ENCODE measurements around the gene UBA3. TPM values are rescaled to one million over a fixed set of nuclear protein-coding genes. Genes with fewer than 3 reads are reported as not detected.
A peak's percentile ranks its signal among the peaks of the same experiment; 100 is the strongest.

The UBA3 gene
- total and polyA plus RNA-seq, 2 of the 13 experiments (the other 11 are each of a cell fraction or from before 2014, with no cell fraction given) = 40.7 to 49.0 TPM

DNA sequence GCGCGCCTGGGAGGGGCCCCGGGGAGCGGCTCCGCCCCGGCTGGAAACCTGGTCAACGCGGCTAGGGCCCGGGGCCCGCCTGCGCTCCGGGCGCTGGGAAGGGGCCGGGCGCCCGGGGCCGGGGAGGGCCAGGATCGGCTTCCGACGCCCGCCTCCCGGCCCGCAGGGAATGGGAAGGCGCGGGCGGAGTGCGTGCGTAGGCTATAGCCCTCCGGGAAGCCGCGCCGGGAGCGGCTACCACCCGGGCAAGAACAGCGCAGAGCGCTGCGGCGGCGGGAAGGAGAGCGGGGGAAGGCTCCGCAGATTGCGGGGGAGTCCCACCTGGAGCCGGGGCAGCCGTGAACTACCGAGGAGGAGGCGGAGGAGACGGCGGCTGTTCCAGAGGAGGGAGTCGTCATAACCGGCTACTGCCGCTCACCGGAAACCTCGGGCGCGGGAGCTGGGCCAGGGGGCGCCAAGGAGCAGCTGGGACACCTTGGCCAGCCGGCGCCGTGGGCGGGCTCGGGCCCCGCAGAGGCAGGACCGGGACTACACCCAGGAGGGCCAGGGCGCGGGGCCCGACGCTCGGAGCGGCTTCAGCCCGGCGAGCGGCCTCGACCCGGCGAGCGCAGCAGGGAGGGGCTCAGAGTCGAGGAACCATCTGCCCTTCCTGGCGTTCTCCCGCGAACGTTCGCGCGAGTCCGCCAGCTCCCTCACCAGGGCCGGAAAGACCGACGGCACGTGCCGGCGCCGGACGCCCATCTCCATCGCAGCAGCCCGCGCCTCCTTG is 66.7 kb downstream of the UBA3 start, which contains the start of gene EOGT (continued):
- TF ChIP-seq, protein P1, sequence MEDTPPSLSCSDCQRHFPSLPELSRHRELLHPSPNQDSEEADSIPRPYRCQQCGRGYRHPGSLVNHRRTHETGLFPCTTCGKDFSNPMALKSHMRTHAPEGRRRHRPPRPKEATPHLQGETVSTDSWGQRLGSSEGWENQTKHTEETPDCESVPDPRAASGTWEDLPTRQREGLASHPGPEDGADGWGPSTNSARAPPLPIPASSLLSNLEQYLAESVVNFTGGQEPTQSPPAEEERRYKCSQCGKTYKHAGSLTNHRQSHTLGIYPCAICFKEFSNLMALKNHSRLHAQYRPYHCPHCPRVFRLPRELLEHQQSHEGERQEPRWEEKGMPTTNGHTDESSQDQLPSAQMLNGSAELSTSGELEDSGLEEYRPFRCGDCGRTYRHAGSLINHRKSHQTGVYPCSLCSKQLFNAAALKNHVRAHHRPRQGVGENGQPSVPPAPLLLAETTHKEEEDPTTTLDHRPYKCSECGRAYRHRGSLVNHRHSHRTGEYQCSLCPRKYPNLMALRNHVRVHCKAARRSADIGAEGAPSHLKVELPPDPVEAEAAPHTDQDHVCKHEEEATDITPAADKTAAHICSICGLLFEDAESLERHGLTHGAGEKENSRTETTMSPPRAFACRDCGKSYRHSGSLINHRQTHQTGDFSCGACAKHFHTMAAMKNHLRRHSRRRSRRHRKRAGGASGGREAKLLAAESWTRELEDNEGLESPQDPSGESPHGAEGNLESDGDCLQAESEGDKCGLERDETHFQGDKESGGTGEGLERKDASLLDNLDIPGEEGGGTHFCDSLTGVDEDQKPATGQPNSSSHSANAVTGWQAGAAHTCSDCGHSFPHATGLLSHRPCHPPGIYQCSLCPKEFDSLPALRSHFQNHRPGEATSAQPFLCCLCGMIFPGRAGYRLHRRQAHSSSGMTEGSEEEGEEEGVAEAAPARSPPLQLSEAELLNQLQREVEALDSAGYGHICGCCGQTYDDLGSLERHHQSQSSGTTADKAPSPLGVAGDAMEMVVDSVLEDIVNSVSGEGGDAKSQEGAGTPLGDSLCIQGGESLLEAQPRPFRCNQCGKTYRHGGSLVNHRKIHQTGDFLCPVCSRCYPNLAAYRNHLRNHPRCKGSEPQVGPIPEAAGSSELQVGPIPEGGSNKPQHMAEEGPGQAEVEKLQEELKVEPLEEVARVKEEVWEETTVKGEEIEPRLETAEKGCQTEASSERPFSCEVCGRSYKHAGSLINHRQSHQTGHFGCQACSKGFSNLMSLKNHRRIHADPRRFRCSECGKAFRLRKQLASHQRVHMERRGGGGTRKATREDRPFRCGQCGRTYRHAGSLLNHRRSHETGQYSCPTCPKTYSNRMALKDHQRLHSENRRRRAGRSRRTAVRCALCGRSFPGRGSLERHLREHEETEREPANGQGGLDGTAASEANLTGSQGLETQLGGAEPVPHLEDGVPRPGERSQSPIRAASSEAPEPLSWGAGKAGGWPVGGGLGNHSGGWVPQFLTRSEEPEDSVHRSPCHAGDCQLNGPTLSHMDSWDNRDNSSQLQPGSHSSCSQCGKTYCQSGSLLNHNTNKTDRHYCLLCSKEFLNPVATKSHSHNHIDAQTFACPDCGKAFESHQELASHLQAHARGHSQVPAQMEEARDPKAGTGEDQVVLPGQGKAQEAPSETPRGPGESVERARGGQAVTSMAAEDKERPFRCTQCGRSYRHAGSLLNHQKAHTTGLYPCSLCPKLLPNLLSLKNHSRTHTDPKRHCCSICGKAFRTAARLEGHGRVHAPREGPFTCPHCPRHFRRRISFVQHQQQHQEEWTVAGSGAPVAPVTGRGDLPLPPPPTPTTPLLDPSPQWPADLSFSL (CRISPR knock-in tag; IDR thresholded peaks at IDR 0.05) = no peak; the same call in 1 of the 2 replicates
- TF ChIP-seq ZNF501 (CRISPR knock-in tag; IDR thresholded peaks at IDR 0.05) (peak; percentile 69), ZNF234 (CRISPR knock-in tag; conservative IDR thresholded peaks at IDR 0.05) (peak; percentile 81; the same call in 1 of the 2 replicates), HOXA7 (CRISPR knock-in tag; IDR thresholded peaks at IDR 0.05) (no peak), ZNF24 (IDR thresholded peaks at IDR 0.05) (no peak), NFIC (IDR thresholded peaks at IDR 0.05; ENCODE audit: low read length) (no peak), ELF3 (CRISPR knock-in tag; IDR thresholded peaks at IDR 0.05) (peak; percentile 46; the same call in 1 of the 2 replicates), SP2 (CRISPR knock-in tag; IDR thresholded peaks at IDR 0.05) (peak; percentile 47), SYNCRIP (IDR thresholded peaks at IDR 0.05; ENCODE audit: insufficient read depth, low read depth, low read length) (no peak)
- TF ChIP-seq, protein P2, sequence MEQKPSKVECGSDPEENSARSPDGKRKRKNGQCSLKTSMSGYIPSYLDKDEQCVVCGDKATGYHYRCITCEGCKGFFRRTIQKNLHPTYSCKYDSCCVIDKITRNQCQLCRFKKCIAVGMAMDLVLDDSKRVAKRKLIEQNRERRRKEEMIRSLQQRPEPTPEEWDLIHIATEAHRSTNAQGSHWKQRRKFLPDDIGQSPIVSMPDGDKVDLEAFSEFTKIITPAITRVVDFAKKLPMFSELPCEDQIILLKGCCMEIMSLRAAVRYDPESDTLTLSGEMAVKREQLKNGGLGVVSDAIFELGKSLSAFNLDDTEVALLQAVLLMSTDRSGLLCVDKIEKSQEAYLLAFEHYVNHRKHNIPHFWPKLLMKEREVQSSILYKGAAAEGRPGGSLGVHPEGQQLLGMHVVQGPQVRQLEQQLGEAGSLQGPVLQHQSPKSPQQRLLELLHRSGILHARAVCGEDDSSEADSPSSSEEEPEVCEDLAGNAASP (CRISPR knock-in tag; IDR thresholded peaks at IDR 0.05; ENCODE audit: borderline replicate concordance) = no peak
- TF ChIP-seq, protein P3, sequence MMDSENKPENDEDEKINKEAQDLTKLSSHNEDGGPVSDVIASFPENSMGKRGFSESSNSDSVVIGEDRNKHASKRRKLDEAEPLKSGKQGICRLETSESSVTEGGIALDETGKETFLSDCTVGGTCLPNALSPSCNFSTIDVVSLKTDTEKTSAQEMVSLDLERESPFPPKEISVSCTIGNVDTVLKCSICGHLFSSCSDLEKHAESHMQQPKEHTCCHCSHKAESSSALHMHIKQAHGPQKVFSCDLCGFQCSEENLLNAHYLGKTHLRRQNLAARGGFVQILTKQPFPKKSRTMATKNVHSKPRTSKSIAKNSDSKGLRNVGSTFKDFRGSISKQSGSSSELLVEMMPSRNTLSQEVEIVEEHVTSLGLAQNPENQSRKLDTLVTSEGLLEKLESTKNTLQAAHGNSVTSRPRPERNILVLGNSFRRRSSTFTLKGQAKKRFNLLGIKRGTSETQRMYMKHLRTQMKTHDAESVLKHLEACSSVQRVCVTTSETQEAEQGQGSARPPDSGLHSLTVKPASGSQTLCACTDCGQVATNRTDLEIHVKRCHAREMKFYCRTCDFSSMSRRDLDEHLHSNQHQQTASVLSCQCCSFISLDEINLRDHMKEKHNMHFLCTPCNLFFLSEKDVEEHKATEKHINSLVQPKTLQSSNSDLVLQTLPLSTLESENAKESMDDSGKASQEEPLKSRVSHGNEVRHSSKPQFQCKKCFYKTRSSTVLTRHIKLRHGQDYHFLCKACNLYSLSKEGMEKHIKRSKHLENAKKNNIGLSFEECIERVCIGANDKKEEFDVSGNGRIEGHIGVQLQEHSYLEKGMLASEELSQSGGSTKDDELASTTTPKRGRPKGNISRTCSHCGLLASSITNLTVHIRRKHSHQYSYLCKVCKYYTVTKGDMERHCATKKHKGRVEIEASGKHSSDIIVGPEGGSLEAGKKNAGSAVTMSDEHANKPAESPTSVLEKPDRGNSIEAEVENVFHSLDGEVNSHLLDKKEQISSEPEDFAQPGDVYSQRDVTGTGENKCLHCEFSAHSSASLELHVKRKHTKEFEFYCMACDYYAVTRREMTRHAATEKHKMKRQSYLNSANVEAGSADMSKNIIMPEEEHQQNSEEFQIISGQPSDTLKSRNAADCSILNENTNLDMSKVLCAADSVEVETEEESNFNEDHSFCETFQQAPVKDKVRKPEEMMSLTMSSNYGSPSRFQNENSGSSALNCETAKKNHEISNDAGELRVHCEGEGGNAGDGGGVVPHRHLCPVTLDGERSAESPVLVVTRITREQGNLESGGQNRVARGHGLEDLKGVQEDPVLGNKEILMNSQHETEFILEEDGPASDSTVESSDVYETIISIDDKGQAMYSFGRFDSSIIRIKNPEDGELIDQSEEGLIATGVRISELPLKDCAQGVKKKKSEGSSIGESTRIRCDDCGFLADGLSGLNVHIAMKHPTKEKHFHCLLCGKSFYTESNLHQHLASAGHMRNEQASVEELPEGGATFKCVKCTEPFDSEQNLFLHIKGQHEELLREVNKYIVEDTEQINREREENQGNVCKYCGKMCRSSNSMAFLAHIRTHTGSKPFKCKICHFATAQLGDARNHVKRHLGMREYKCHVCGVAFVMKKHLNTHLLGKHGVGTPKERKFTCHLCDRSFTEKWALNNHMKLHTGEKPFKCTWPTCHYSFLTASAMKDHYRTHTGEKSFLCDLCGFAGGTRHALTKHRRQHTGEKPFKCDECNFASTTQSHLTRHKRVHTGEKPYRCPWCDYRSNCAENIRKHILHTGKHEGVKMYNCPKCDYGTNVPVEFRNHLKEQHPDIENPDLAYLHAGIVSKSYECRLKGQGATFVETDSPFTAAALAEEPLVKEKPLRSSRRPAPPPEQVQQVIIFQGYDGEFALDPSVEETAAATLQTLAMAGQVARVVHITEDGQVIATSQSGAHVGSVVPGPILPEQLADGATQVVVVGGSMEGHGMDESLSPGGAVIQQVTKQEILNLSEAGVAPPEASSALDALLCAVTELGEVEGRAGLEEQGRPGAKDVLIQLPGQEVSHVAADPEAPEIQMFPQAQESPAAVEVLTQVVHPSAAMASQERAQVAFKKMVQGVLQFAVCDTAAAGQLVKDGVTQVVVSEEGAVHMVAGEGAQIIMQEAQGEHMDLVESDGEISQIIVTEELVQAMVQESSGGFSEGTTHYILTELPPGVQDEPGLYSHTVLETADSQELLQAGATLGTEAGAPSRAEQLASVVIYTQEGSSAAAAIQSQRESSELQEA (CRISPR knock-in tag; IDR thresholded peaks at IDR 0.05; ENCODE audit: not compliant biosample characterization) = peak; percentile 92
- TF ChIP-seq, protein P4, sequence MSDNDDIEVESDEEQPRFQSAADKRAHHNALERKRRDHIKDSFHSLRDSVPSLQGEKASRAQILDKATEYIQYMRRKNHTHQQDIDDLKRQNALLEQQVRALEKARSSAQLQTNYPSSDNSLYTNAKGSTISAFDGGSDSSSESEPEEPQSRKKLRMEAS (IDR thresholded peaks at IDR 0.05) = peak; percentile 95
